ENCODE results near the gene GCNT1.

The GCNT1 gene

GRCh38 chr9:76537150-76537646 is 78.2 kb downstream of the GCNT1 start:
- Histone ChIP-seq H3K79me2 (ENCODE audit: low read length) (no peaks in the 10 kb centered on the region), H3K27ac (ENCODE audit: low read length) (no peak overlapping the region), H3K4me3 (ENCODE audit: low read length) (no peak overlapping the region), H2AFZ (ENCODE audit: low read depth, low read length) (no peak overlapping the region), H3K4me2 (ENCODE audit: low read length) (no peak overlapping the region), H3K9ac (ENCODE audit: low read length) (no peak overlapping the region), H3K27me3 (ENCODE audit: low read depth, low read length) (no peaks in the 10 kb centered on the region), H3K9me3 (ENCODE audit: insufficient read depth, low read length) (no peaks in the 10 kb centered on the region), H3K4me1 (ENCODE audit: low read length) (no peaks in the 10 kb centered on the region), H4K20me1 (ENCODE audit: insufficient read depth, low read length) (no peaks in the 10 kb centered on the region), H3K36me3 (replicated peaks; ENCODE audit: low read depth, low read length) (no peaks in the 10 kb centered on the region)
- TF ChIP-seq, protein P1, sequence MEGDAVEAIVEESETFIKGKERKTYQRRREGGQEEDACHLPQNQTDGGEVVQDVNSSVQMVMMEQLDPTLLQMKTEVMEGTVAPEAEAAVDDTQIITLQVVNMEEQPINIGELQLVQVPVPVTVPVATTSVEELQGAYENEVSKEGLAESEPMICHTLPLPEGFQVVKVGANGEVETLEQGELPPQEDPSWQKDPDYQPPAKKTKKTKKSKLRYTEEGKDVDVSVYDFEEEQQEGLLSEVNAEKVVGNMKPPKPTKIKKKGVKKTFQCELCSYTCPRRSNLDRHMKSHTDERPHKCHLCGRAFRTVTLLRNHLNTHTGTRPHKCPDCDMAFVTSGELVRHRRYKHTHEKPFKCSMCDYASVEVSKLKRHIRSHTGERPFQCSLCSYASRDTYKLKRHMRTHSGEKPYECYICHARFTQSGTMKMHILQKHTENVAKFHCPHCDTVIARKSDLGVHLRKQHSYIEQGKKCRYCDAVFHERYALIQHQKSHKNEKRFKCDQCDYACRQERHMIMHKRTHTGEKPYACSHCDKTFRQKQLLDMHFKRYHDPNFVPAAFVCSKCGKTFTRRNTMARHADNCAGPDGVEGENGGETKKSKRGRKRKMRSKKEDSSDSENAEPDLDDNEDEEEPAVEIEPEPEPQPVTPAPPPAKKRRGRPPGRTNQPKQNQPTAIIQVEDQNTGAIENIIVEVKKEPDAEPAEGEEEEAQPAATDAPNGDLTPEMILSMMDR (IDR thresholded peaks at IDR 0.05; ENCODE audit: low read depth, low read length) = no peak

DNA sequence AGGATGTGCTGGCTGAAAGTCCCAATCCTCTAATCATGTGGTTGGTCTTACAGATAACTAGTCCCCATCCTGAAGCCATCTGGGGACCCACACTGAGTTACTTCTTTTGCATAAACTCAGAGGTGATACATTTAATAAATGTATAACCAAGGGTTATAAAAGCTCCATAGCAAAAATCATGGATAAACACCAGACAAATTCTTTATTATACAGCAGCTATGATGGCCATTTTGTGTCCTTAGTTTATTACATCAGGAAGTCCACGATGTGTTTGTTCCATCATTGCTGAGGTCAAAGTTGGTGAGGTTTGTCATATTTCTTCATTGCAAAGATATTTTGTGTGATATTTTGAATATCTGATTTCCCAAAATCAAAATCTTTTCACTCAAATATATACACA is 80.2 kb downstream of the GCNT1 start:
- no peak overlapping the region for H3K4me2 ChIP-seq (ENCODE audit: low read length)
- TF ChIP-seq EZH2phosphoT487 (IDR thresholded peaks at IDR 0.05; ENCODE audit: low read depth) = no peak
- TF ChIP-seq, protein P1 (IDR thresholded peaks at IDR 0.05; ENCODE audit: low read depth, low read length) = no peak
- no peak overlapping the region for H2AFZ ChIP-seq (ENCODE audit: low read depth, low read length)
- H3K9ac ChIP-seq (ENCODE audit: low read length) = no peak overlapping the region
- no peaks in the 10 kb centered on the region for H3K9me3 ChIP-seq (ENCODE audit: insufficient read depth, low read length)
- H3K36me3 ChIP-seq (replicated peaks; ENCODE audit: low read depth, low read length) = no peaks in the 10 kb centered on the region
- no peaks in the 10 kb centered on the region for H3K4me1 ChIP-seq (ENCODE audit: low read length)
- no peak overlapping the region for H3K27ac ChIP-seq (ENCODE audit: low read length)
- no peaks in the 10 kb centered on the region for H3K27me3 ChIP-seq (ENCODE audit: low read depth, low read length)
- H3K4me3 ChIP-seq (ENCODE audit: low read length) = no peak overlapping the region
- H4K20me1 ChIP-seq (ENCODE audit: insufficient read depth, low read length) = no peaks in the 10 kb centered on the region
- H3K79me2 ChIP-seq (ENCODE audit: low read length) = no peaks in the 10 kb centered on the region

DNA sequence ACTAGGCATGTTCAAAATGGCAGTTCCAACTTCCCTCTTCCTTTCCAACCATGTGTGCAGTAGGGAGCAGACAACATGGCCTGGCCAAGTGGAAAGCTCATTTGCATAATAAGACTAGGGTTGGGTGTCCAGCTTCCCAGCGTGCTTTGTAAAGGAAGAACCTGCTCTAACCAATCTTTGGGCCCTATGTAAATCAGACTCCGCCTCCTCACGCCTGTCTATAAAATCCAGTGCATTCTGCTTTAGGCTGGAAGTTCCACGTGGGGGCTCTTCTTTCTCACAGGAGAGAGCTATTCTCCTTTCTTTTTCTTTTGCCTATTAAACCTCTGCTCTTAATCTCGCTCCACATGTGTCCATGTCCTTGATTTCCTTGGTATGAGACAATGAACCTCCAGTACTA is 83.4 kb downstream of the GCNT1 start:
- Histone ChIP-seq H3K27ac (ENCODE audit: low read length) (no peak overlapping the region), H3K27me3 (ENCODE audit: low read depth, low read length) (no peaks in the 10 kb centered on the region), H3K9me3 (ENCODE audit: insufficient read depth, low read length) (no peaks in the 10 kb centered on the region), H4K20me1 (ENCODE audit: insufficient read depth, low read length) (no peaks in the 10 kb centered on the region), H3K4me2 (ENCODE audit: low read length) (no peak overlapping the region), H3K9ac (ENCODE audit: low read length) (no peak overlapping the region), H3K4me3 (ENCODE audit: low read length) (no peak overlapping the region), H3K4me1 (ENCODE audit: low read length) (no peaks in the 10 kb centered on the region), H3K36me3 (replicated peaks; ENCODE audit: low read depth, low read length) (no peaks in the 10 kb centered on the region), H2AFZ (ENCODE audit: low read depth, low read length) (no peak overlapping the region), H3K79me2 (ENCODE audit: low read length) (no peaks in the 10 kb centered on the region)
- no peak for TF ChIP-seq EZH2phosphoT487 (IDR thresholded peaks at IDR 0.05; ENCODE audit: low read depth)
- TF ChIP-seq, protein P1 (IDR thresholded peaks at IDR 0.05; ENCODE audit: low read depth, low read length) = no peak

DNA sequence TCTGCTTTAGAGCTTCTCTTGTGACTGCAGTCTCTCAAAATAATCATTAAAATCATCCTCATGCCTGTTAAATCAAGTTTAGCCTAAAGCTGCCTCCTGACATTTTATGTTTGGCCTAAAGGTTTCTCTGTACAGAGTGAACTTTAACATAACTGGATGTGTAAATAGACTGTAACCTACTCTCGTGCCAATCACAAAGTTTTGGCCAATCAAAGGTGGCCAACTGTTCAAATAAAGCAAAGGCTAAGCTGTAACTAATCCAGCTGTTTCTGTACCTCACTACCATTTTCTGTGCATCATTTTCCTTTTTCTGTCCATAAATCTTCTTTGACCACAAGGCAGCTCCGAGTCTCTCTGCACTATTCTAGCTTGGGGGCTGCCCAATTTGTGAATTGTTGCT is 86.2 kb downstream of the GCNT1 start:
- Histone ChIP-seq H3K4me2 (ENCODE audit: low read length) (no peak overlapping the region), H3K9me3 (ENCODE audit: insufficient read depth, low read length) (no peaks in the 10 kb centered on the region)

More for the DNA sequence above, 86.2 kb downstream of the GCNT1 start:
- no peaks in the 10 kb centered on the region for H3K4me1 ChIP-seq (ENCODE audit: low read length)
- no peak overlapping the region for H3K4me3 ChIP-seq (ENCODE audit: low read length)
- TF ChIP-seq, protein P1 (IDR thresholded peaks at IDR 0.05; ENCODE audit: low read depth, low read length) = no peak
- TF ChIP-seq EZH2phosphoT487 (IDR thresholded peaks at IDR 0.05; ENCODE audit: low read depth) = no peak
- no peaks in the 10 kb centered on the region for H3K79me2 ChIP-seq (ENCODE audit: low read length)
- H3K36me3 ChIP-seq (replicated peaks; ENCODE audit: low read depth, low read length) = no peaks in the 10 kb centered on the region
- H3K27ac ChIP-seq (ENCODE audit: low read length) = no peak overlapping the region
- no peak overlapping the region for H3K9ac ChIP-seq (ENCODE audit: low read length)
- H2AFZ ChIP-seq (ENCODE audit: low read depth, low read length) = no peak overlapping the region
- peaks cover 12% of the 10 kb centered on the region for H3K27me3 ChIP-seq (ENCODE audit: low read depth, low read length)
- H4K20me1 ChIP-seq (ENCODE audit: insufficient read depth, low read length) = no peaks in the 10 kb centered on the region

Data from OCI-LY3 (cell line).